ENCODE results near the gene GIPC2. TPM values are rescaled to one million over a fixed set of nuclear protein-coding genes. Genes with fewer than 3 reads are reported as not detected.
"Not testable (repeated sequence)": the region's sequence is repeated elsewhere in the genome, so short reads cannot be mapped to it uniquely, and the experiment has no call there.

The GIPC2 gene
- total RNA-seq, 2 donors from 2014 or later, result 1.9 to 3.1 TPM

DNA sequence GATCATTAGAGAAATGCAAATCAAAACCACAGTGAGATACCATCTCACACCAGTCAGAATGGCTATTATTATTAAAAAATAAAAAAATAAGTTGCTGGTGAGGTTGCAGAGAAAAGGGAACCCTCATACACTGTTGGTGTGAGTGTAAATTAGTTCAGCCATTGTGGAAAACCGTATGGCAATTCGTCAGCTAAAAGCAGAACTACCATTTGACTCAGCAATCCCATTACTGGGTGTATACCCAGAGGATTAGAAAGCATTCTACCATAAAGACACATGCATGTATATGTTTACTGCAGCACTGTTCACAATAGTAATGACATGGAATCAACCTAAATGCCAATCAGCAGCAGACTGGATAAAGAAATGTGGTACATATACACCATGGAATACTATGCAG is 42.2 kb downstream of the GIPC2 start:
- ATAC-seq, result no peak
- intact Hi-C loops (cut with DNase I), result no loop called here
- DNase-seq, result no peak

DNA sequence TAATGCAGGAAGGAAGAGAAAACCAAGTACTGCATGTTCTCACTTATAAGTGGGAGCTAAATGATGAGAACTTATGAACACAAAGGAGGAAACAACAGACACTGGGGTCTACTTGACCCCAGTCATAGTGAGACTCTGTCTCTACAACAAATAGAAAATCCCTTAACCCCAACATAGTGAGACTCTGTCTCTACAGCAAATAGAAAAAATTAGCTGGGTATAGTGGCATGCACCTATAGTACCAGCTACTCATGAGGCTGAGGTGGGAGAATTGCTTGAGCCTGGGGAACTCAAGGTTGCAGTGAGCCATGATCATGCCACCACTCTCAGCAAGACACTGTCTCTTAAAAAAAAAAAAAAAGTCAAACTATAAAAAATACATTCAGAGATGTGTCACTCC is 42.7 kb downstream of the GIPC2 start:
- DNase-seq (no peak), ATAC-seq (no peak)
- intact Hi-C loops (cut with DNase I), result no loop called here

DNA sequence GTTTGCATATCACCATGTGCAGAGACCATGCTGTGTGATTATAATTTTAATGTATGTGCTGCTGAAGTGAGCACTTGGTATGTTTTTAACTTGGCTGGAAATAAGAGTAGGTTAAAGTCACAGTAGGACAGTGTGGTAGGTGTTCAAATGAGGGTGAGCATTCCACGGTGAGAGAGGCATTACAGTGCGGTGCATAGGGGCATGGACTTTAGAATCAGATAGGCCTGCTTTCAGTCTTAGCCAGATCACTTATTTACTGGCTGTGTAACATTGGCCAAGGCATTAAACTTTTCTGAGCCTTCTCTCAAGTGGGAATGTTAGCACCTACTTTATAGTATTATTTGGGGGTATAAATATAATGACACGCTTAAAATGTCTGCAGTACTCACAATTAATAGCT is 43.2 kb downstream of the GIPC2 start:
- intact Hi-C loops (cut with DNase I), result no loop called here
- no peak for DNase-seq
- ATAC-seq, result no peak

DNA sequence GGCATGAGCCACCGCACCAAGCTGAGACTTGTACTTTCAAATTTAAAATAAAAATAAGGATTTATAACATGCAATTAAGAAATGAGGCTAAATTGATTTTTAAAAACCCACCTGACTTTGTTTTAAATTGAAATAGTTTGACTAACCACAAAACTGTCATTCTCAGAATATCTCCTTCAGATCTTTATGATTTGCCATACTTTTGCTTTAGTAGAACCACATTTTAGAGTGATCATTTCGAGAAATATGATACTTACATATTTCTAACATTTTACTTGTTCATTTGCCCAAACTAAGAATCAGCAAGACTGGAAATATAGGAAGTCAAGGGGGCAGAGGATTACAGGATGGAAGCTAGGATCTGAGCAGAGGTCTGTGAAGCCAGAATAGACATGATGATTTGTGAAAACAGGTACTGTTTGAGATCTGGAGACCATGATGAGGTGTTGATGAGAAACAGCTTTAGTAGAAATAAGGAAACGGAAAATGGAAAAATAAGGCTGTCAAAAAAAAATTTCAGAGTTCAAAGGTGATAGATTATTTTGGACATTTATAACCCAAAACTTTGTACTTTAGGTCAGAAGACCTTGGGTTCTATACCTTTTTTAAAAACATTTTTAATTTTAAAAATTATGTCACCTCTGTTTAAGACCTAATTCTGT is 44.8 kb downstream of the GIPC2 start:
- ATAC-seq (no peak), DNase-seq (no peak)
- intact Hi-C loops (cut with DNase I), result no loop called here

DNA sequence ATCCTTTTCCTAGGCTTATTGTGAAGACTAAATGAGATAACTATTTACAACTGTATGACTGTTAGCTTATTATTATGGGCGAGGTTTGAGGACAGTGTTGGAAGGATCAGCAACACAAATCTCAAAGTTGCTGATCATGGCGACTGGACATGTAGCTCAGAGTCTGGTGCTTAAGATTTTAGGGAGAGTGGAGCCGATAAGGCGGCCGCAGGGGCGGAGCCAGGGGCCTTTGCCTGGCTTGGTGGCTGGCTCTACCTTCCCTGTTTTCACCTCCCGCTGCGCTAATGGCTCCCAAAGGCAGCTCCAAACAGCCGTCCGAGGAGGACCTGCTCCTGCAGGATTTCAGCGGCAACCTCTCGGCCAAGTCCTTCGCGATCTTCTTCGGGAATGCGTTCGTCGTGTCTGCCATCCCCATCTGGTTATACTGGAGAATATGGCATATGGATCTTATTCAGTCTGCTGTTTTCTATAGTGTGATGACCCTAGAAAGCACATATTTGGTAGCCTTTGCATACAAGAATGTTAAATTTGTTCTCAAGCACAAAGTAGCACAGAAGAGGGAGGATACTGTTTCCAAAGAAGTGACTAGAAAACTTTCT is 45.5 kb downstream of the GIPC2 start:
- intact Hi-C loops (cut with DNase I), result no loop called here
- no peak for ATAC-seq
- DNase-seq, result no peak

DNA sequence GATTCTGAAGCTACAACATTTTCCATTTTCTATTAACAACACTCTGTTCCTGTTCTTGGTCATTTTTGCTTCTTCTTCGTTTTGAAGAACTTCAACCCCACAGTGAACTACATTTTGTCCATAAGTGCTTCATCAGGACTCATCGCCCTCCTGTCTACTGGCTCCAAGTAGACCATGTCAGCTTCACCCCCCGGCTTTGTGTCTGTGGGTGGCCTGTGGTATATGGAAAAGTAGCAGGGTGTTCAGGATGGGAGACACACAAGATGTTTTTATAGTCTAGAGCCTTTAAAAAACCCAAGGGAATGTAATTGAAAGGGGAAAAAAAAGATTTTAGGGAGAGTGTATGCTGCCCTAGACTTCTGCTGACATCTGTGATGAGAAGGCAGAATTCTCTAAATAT is 46.1 kb downstream of the GIPC2 start:
- intact Hi-C loops (cut with DNase I), result no loop called here
- DNase-seq, result no peak

DNA sequence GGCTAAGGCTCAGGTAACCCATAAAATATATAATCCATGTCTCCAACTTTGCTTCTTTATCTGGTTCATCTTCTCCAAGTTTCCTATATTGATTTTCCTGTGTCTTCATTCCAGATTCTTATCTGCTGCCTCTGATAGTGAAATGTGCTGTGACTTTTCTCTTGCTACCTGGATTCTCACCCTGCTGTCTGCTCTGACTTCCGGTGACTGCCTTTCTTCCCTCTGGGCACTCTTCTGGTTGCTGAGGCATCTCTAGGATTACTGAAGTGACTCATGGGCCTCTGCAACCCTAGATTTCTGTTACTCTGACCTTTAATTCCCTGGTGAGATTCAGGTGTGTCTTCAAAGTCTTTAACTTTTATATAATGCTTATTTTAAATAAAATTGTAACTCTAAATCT is 46.9 kb downstream of the GIPC2 start:
- DNase-seq, result no peak
- ATAC-seq, result no peak
- intact Hi-C loops (cut with DNase I), result no loop called here

More for the DNA sequence above, 46.1 kb downstream of the GIPC2 start:
- no peak for ATAC-seq

DNA sequence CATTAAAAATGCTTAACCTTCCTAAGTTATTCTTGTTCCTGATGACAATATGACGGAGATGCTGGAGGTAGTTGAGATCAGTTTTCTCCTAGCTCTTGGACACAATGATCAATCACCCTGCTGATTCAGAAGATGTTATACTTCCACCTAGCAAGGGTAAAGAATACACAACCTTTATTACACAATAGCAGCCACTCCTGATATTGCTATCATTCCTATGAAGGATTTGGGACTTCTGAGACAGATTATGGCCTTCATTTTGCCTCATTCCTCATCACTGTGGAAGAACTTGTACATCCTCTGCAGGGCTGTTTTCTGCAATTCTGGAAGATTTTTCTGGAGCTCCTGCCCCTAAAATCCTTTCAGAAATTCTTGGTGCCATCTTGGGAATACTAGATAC is 47.8 kb downstream of the GIPC2 start:
- intact Hi-C loops (cut with DNase I), result no loop called here
- no peak for DNase-seq

DNA sequence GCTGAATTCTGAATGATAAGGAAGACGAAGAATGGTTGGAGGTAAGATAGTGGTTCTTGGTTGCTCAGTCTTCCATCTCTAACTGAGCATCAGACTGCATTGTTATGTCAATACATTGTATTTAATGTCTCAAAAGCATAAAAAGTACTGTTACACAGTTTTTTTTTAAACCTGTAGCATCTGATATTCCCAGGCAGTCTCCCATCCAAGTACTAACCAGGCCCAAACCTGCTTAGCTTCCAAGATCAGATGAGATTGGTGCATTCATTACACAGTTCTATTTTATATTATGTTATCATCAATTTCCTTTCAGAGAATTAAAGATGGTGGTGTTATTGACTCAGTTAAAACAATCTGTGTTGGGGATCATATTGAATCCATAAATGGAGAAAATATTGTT is 48.9 kb downstream of the GIPC2 start:
- intact Hi-C loops (cut with DNase I), result no loop called here
- ATAC-seq (no peak), DNase-seq (no peak)

More for the DNA sequence above, 47.8 kb downstream of the GIPC2 start:
- ATAC-seq, result no peak

DNA sequence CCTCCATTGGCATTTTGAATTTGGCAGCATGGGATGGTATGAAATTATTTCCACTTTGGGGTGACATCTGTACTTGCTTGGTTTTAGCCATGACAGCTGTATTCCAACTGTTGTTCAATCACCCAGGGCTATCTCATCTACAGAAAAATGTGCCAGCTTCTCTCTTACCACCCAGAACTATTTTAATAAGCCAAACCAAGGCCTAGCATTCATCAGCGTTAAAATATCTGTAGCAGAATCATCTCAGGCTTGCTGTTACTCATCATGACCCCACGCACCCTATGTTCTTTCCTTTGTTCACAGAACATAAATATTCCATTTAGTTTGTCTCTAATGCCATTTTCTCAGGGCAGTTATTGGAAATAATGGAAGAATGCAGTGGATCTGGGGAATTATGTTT is 49.8 kb downstream of the GIPC2 start:
- DNase-seq, result no peak
- peak in 1 of 2 donors; percentile 43 for ATAC-seq
- intact Hi-C loops (cut with DNase I), result no loop called here

DNA sequence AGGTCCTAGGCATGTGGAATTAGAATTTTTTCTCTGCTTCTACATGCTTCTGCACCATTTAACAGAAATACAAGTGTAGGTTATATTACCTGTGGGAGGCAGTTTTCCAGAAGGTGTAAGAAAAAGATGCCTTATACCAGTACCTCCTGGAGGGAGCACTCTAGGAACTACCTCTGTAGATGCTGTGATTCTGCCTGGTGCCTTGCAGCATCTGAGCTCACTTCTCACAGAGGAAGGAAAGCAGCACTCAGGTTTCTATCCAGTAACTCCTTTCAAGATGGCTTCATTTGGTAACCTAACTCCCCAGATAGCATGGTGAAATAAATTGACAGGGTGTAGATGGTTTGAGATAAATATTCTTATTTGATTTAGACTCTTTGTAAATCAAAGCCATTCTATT is 50.3 kb downstream of the GIPC2 start:
- DNase-seq, result no peak
- ATAC-seq, result peak in 1 of 2 donors; percentile 26
- intact Hi-C loops (cut with DNase I), result no loop called here

DNA sequence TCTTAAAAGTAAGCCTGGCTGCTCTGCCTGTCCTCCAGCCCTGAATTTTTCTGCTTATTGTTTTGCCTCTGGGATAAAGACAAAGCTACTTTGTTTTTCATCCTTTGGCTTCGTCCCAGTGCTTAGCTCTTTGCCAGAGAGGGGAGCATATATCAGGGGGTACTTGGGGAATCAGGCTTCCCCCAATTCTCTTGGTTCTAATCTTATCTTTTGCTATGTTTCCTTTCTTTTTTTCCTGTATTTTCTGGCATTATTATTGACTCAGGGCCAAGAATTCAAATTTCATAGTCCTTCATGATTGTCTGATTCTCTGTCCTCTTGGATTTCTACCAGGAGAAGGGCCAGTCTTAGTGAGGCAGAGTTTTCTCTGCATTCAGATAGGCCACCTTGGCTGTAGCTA is 51.2 kb downstream of the GIPC2 start:
- no peak for DNase-seq
- peak in 1 of 2 donors; percentile 18 for ATAC-seq
- intact Hi-C loops (cut with DNase I), result no loop called here

DNA sequence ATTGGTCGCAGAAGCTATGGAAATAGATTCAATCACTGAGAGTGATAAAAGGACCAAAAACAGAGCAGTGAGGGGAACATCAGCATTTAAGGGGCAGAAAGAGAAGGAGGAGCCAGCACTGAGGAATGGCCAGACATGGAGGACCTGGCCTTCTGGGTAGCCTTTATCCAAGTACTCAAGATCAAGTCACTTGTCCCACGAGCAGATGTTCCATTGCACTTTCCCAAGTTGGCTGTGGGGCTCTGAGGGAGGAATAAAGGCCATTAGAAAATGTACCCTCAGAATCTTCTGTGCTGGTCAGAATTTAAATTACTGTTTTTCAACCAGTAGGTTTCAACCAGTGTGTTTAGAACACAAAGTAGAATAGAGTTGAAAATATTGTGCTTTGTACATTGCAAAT is 55.3 kb downstream of the GIPC2 start:
- intact Hi-C loops (cut with DNase I), result loop anchor here in 1 of 2 donors (5.0 kb wide), 1 partner anchor 54 kb away; the partner anchor contains the start of gene GIPC2
- no peak for ATAC-seq
- no peak for DNase-seq

DNA sequence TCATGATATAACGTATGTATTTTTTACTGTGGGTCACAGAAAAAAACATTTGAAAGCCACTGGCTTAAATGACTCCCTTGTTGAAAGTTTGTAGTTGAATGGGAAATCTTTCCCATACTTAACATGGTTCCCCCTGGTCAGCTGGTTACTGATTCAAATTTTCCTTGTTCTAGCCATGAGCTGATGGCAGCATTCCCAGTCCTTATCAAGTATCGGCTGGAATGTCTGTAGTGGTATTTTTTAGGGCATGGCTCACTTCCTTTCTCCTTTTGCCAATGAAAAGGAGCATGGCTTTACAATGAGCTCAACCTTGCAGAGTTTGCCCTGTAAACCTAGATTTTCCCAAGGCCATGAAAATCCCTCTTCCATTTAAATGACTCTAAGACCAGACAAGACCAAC is 55.7 kb downstream of the GIPC2 start:
- ATAC-seq, result peak; percentile 88 to 94
- intact Hi-C loops (cut with DNase I), result loop anchor here in 1 of 2 donors (5.0 kb wide), 1 partner anchor 54 kb away; the partner anchor contains the start of gene GIPC2
- peak; percentile 50 for DNase-seq

DNA sequence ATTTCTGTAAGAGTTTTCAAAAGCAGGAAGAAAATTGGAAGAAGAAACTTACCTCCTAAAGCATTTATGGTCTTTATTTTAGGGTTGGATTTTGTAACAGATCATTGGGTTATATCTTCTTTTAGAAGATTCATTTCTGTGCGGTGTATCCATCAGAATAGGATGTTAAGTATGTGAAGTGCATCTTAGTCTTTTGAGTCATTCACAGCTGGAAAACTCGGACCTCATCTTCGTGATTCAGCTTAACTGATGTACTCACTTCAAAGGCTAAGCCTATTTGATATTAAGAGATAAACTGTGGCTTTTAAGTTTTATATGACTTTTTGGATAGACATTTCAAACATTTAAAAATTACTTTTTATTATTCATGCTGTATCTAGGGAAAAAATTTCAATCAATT is 56.3 kb downstream of the GIPC2 start:
- no peak for DNase-seq
- ATAC-seq, result peak in 1 of 2 donors; percentile 38
- intact Hi-C loops (cut with DNase I), result loop anchor here in 1 of 2 donors (5.0 kb wide), 1 partner anchor 55 kb away; the partner anchor contains the start of gene GIPC2

DNA sequence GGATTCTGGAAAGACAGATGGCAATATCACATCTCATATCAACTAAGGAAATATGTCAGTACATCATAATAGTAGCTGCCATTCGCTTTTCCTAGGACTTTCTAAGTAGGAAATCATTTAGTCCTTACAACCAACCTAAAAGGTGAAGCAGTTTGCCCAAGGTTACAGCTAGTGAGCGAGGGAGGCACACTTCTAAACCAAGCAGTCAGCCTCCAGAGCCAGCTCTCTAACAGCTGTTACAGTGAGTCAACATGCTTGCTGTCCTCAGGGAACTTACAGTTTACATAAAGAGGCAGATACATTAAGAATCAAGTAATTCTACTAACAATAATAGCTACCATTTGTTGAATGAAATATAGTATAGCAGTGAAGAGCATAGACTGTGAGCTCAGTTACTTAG is 57.1 kb downstream of the GIPC2 start:
- ATAC-seq (no peak), DNase-seq (no peak)
- intact Hi-C loops (cut with DNase I), result loop anchor here in 1 of 2 donors (5.0 kb wide), 1 partner anchor 56 kb away; the partner anchor contains the start of gene GIPC2

DNA sequence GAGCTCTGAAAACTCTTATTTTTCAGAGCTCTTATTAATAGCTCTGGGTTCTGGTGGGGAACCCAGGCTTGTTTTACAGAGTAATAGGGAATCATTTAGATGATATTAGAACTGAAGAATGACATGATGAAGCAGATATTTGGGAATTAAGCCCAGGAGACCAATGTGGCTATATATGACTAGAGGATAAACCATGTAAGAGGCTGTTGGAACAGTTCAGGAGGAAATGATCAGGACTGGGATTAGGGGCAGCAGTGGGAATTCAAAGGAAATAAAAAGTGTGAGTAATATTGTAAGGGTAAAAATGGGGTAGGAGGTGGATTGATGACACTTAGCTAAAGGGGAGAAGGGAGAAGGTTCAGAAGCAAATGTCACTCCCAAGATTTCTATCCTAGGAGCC is 58.6 kb downstream of the GIPC2 start:
- intact Hi-C loops (cut with DNase I), result loop anchor here in 1 of 2 donors (5.0 kb wide), 1 partner anchor 57 kb away; the partner anchor contains the start of gene GIPC2
- no peak for DNase-seq
- ATAC-seq, result no peak

DNA sequence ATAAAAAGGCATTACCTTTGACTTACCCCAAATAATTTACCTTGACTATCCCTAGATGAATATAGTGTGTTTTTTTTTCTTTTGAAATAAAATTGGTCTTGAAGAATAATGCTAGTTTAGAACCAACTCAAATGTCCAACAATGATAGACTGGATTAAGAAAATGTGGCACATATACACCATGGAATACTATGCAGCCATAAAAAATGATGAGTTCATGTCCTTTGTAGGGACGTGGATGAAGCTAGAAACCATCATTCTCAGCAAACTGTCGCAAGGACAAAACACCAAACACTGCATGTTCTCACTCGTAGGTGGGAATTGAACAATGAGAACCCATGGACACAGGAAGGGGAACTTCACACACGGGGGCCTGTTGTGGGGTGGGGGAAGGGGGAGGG is 63.9 kb downstream of the GIPC2 start:
- DNase-seq, ATAC-seq: not testable (repeated sequence)
- intact Hi-C loops (cut with DNase I), result loop anchor here (5.0 to 10.0 kb wide), 3 partner anchors 107 to 135 kb away; partner anchors contain the start of genes FUBP1 (in 2 of the 2) and DNAJB4 (in 1 of the 2)

DNA sequence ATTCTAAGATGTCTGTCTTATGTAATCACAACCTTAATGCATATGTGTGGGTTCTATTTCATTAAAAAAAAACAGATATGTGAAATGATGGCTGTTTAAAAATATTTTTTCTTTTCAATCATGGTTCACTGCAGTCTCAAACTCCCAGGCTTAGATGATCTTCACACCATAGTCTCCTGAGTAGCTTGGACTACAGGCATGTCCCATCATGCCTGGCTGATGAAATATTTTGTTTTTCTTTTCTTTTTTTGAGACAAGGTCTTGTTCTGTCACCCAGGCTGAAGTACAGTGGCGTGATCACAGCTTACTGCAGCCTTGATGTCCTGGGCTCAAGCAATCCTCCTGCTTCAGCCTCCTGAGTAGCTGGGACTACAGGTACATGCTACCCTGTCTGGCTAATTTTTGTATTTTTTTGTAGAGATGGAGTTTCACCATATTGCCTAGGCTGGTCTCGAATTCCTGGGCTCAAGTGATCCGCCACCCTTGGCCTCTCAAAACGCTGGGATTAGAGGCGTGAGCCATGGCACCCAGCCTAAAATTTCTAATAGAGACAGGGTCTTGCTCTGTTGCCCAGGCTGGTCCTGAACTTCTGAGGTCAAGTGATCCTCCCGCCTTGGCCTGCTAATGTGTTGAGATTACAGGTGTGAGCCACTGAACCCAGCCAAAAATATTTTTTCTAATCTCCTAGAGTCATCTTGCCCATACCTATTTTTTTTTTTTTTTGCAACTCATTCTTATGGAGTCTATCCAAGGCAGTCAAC is 67.6 kb downstream of the GIPC2 start:
- ATAC-seq, result no peak
- intact Hi-C loops (cut with DNase I), result loop anchor here (5.0 to 10.0 kb wide), 3 partner anchors 111 to 139 kb away; partner anchors contain the start of genes FUBP1 (in 2 of the 2) and DNAJB4 (in 1 of the 2)
- no peak for DNase-seq
